NB4 (cell line): ENCODE results near the gene NSUN7.
A peak's percentile ranks its signal among the peaks of the same experiment; 100 is the strongest.

Experiments
- DNase-seq: peaks from one replicate; pipeline ENCODE4 v3.0.0; 2010; ENCODE audit warnings: low read depth
- H3K4me3 ChIP-seq: one replicate; pipeline ENCODE4 v1.5.1; 2011; ENCODE audit warnings: mild to moderate bottlenecking, low read depth, low read length, moderate library complexity
- MYC ChIP-seq: IDR thresholded peaks from 2 replicates; pipeline ENCODE4 v1.6.1; 2011; ENCODE audit warnings: low read depth, low read length
- POLR2A ChIP-seq: IDR thresholded peaks from 2 replicates; pipeline ENCODE4 v1.6.1; 2011; ENCODE audit warnings: mild to moderate bottlenecking; ENCODE audit not compliant: insufficient read length; ENCODE audit errors: extremely low read depth
- TF ChIP-seq, protein P1 (sequence below): IDR thresholded peaks from 2 replicates; pipeline ENCODE4 v1.6.1; 2011; ENCODE audit warnings: low read depth, low read length
- TF ChIP-seq, protein P2 (sequence below): IDR thresholded peaks from one replicate; pipeline ENCODE4 v1.5.1; 2012; ENCODE audit warnings: low read depth, low read length

The NSUN7 gene

DNA sequence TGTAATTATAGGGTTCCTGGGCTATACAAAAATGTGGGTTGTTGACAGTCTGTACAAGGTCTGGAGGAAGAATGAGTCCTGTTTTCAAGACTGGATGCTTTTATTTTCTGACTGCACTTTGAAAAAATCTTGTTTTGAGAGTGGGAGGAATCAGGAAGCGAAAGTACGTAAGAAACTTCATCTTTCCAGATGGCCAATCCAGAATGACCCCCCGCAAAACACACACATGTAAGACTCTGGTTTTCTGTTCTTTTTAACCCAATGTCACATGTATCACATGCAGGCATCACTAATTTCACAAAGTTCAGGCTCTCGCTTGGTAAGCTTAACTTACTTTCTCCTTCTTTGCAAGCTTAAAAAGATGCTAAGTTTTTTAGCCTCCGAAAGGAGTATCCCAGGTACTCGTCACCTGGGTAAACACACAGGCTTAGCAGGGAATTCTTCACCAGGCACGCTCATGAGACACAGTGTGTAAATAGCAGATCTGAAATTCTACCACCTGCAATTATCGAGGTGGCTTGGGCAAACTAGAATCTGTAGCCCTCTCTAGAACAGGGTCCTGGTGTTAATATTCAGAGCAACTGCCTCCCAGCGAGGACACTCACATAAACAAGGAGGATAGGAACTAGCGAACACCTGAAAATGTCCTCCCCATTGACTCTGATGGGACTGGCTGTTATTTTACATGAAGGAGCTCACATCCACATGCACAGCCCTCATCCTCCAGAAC is 90.7 kb downstream of the NSUN7 start:
- no peak for DNase-seq
- TF ChIP-seq POLR2A (no peak), MYC (no peak; the same call in 1 of the 2 replicates)
- TF ChIP-seq, protein P1, sequence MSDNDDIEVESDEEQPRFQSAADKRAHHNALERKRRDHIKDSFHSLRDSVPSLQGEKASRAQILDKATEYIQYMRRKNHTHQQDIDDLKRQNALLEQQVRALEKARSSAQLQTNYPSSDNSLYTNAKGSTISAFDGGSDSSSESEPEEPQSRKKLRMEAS = no peak
- TF ChIP-seq, protein P2, sequence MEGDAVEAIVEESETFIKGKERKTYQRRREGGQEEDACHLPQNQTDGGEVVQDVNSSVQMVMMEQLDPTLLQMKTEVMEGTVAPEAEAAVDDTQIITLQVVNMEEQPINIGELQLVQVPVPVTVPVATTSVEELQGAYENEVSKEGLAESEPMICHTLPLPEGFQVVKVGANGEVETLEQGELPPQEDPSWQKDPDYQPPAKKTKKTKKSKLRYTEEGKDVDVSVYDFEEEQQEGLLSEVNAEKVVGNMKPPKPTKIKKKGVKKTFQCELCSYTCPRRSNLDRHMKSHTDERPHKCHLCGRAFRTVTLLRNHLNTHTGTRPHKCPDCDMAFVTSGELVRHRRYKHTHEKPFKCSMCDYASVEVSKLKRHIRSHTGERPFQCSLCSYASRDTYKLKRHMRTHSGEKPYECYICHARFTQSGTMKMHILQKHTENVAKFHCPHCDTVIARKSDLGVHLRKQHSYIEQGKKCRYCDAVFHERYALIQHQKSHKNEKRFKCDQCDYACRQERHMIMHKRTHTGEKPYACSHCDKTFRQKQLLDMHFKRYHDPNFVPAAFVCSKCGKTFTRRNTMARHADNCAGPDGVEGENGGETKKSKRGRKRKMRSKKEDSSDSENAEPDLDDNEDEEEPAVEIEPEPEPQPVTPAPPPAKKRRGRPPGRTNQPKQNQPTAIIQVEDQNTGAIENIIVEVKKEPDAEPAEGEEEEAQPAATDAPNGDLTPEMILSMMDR = no peak
- H3K4me3 ChIP-seq = no peak overlapping the region

DNA sequence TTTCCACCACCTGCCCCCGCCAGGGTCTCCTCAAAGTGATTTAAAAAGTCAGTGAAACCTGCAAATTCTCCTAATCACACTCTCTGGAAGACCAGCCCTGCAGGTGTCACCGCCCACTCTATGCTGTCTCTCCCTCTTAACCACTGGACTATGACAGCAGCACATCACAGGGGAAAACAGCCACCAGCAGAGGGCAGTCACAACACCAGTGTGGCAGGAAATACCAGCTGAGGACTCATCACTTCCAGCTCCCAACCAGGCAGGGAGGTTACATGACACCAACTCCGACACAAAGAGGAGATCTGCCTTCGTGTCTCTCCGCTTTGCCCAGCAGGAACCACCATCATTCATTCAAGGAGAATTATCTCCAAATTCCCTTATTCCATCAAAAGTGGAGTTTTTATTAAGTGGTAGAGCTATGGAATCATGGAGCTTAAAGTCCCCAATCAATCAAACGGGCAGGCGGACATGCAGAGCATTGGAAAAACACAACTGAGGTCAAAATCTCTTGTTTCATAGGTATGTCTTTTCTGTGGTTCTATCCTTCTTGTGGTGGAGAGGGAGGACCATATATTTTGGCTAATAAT is 91.3 kb downstream of the NSUN7 start:
- H3K4me3 ChIP-seq = no peak overlapping the region
- TF ChIP-seq MYC = no peak; the same call in 1 of the 2 replicates
- TF ChIP-seq, protein P1 = peak; percentile 51; the same call in 1 of the 2 replicates
- TF ChIP-seq, protein P2 = peak; percentile 98
- no peak for TF ChIP-seq POLR2A
- peak; percentile 86 for DNase-seq

DNA sequence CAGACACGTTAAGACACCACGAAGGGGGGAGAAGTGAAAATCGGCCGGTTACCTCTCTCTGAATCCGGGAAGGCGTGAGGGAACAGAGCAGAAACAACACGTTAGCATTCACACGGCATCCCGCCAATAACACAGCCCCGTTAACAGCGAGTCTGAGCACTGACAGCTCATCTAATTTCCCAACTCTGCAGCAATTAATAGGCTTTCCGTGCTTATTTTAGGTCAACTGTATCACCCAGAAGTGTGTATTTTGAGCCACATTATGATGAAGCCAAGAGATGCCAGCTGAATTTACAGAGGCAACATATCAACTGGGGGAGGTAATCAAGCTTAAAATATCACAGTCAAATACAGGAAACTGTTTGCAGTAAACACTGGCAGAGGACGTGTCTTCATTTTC is 92.6 kb downstream of the NSUN7 start:
- DNase-seq = no peak
- no peak for TF ChIP-seq POLR2A
- no peak for TF ChIP-seq MYC
- TF ChIP-seq, protein P2 = no peak
- TF ChIP-seq, protein P1 = no peak
- no peak overlapping the region for H3K4me3 ChIP-seq

DNA sequence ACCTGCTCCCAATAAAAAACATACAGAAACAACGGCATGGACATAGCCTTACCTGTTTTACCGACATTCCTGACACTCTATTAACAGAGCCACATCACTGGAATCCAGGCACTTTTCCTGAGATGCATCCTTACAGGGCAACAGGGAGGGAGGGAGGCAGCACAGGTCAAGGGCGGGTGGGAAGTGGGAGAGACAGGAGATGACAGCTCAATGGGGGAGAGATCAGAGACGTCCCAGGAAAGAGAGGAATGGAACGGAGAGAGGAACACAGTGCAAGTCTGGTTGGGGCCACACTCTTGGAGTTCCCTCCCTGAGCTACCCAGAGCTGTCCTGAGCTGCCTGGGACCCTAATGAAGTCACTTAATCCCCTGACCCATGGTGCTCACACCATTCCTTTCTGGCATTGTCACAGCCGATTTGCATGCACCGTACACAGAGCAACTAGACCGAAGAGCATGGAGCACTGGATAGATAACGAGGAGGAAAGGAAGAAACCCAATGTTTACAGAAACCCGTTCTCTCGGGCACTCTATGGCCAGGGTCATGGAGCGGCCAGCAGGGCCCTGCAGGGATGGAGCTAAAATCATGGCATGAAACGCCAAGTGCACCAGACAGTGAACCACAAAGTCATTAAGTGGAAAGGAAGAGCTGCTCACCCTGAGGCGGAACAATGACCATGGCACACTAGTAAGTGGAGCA is 93.1 kb downstream of the NSUN7 start:
- no peak for TF ChIP-seq POLR2A
- TF ChIP-seq MYC = no peak
- TF ChIP-seq, protein P2 = no peak
- TF ChIP-seq, protein P1 = no peak
- no peak for DNase-seq
- H3K4me3 ChIP-seq = no peak overlapping the region

DNA sequence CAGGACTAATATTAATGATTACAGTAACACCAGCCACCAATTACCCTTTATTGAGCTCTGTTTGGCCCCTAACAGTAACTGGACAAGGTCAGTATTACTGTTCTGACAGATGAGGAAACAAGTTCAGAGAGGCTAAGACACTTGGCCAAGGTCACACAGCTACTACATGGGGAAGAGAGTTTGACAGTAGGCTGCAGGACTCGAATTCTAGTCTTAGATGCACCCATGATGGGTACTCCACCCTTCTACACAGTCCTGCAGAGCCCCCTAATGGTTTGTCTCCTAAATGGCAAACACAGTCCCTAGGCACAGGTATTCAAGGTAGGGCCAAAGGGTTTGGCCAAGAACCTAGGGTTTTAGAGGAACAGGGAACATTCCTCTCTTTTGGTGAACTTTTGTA is 93.9 kb downstream of the NSUN7 start:
- TF ChIP-seq MYC (no peak), POLR2A (no peak)
- TF ChIP-seq, protein P2 = peak; percentile 63
- H3K4me3 ChIP-seq = no peak overlapping the region
- peak; percentile 65 for DNase-seq
